COLO668 (cell line): Measurements from ENCODE around the gene RSRC1.
"Not testable (repeated sequence)": the region's sequence is repeated elsewhere in the genome, so short reads cannot be mapped to it uniquely, and the experiment has no call there.

Experiments
- DNase-seq: peaks from one replicate; lab custom pipeline; 2025; ENCODE audit not compliant: unreplicated experiment; lab: John Stamatoyannopoulos, UW

The RSRC1 gene

DNA sequence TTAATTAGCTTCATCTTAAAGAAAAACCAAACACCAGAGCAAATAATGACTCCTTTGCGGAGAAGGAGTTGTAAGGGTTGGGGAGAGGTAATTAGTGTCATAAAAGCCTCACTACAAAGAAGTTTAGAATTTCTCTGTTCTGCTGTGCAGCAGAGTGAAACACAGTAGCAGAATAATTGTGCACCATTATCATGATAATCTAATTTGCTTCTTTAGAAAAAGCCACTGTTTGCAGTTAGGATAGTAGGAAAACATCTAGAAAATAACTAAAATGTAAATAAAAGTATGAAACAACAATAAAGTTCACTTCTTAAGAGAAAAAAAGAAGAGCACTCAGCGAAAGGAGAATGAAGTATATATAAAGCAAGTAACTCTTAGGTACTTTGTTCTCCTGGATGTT is 9.2 kb upstream of the RSRC1 start:
- no peak for DNase-seq

DNA sequence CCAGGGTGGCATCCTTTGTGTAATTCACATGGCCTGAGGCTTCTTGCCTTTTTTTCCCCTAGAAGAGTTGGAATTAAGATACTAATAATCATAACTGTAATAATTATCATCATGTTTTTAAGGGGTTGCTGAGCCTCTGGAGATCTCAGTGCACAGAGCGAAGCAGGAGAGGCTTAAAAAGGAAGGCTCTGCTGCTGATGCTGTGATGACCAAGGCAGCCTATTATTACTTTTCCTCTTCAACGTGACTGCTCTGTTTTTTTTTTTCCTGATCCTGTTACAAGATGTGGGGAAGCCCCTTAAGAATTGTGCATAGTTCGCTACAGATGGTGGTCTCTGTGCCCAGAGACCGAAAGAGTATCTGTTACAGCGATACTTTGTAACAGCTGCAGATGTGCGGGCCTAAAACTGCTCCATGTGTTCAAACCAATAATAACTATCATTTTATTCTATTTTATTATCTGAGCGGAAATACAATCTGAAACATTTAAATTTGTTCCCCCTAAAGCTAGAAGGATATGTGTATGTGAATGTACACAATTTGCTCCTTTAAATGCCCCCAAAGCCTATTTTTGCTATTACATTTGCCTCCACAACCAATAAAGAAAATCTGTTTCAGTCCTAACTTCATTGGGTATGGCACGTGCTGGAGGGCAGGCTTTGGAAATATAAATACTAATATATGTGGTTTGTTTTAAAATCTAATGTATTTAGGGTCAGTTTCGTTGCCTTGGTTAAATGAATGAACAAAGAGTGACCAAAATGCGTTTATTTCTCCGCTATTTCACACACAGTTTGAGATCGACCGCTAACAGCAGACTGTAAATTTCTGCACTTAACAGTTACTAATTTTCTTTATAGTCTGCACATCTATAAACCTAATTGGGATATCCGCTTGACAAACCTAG is 8.3 kb upstream of the RSRC1 start:
- DNase-seq, result no peak

DNA sequence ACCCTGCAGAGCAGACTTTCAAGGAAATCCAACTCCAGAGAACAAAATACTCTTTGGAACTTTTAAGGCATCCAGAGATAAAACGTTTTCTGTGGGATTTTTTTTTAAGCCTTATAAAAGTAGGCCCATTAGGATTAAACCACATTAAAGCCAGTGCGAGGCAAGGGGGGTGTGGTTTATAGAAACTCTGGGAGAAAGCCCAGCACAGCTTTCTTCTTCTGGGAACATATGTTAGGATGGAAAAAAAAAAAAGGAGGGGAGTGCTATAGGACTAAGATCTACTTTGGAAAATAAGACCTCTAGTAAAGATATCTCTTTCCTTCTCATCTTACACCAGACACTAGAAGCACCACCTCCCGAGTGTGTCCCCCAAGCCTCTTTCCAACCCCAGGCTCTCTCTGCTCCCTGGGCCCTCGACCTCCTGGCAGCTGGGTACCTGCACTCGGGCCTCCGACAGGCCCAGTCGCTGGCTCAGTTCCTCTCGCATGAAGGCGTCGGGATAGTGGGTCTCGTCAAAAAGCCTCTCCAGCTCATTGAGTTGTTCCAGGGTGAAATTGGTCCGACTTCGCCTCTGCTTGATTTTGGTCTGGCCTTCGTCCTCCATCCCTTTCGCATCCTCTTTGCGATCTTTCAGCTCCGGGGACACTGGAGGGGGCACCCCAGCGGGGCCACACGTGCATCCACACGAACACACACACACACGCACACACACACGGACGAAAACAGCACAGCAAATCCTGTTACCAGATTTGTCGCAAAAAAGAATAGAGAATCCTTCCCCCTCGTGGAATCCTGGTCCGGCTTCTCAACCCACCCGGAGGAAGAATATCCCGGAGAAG is 7.4 kb upstream of the RSRC1 start:
- no peak for DNase-seq

DNA sequence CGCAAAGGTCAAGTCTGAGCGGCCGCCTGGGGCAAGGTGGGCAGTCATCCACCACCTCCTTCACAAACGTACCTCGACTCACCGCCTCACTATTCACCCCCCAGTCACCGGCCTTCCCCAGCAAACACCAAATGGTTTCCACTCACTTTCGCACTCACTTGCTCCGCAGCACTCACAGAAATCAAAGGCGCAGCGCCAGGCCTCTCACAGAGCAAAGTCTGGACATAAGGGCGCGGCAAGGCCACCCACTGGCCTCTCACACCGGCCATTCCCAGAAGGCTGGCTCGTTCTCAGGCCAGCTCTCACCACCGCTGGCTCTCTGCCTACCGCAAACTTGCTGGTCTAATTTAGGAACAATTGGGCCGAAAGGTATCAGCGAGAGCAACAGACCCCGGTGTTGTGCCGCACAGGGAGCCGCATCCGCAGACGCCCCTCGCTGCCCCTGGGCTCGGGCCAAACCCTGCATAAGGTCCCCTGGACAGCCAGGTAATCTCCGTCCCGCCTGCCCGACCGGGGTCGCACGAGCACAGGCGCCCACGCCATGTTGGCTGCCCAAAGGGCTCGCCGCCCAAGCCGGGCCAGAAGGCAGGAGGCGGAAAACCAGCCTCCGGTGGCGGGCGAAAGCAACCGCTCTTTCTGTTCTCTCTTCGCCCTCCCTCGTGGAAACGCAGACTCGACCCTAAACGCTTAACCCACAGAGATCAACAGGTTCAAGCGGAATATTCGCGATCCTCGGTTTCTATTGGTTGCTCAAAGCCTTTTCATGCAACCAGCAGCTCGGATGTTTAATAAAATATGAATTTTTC is 6.6 kb upstream of the RSRC1 start:
- no peak for DNase-seq

DNA sequence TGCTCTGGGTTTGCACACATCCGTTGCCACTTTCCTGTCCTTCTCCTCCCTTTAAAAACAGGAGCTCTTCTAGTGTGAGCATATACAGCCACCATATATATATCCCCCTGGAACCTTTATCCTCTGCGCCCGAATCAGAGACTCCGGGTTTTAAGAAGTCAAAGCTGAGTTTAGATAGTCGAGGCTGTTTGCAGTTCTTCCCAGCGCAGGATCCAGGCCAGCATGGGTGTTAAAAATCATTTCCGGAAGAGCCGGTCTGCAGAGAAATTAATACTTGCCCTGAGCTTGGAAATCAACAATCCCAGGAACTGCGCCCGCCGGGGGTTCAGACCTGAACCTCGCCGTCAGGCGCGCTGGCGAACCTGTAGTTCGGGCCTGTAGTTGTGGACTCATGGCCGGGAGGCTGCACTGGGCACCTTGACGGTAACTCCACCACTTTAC is 6.0 kb upstream of the RSRC1 start:
- DNase-seq, result no peak

DNA sequence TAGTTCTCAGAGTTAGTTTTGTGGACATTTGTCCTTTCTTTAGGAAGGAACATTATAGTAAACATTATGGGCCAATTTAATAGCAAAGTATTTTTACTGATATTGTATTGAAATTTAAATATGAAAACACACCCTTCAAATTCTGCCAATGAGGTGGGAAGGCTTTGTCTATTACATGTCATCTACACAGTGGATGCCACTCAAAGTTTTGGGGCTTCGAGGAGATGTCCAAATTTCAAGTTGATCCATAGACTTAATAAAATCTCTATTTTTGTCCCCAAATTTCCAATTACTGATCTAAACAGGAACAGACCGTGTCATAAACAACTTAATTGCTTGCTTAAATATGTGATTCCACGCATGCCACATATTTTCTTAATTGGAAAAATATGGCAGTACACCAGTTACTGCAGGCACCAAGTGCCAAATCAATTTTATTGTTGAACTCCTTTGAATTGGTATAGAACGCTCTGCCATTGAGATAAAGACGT is 5.4 kb upstream of the RSRC1 start:
- DNase-seq, result no peak

DNA sequence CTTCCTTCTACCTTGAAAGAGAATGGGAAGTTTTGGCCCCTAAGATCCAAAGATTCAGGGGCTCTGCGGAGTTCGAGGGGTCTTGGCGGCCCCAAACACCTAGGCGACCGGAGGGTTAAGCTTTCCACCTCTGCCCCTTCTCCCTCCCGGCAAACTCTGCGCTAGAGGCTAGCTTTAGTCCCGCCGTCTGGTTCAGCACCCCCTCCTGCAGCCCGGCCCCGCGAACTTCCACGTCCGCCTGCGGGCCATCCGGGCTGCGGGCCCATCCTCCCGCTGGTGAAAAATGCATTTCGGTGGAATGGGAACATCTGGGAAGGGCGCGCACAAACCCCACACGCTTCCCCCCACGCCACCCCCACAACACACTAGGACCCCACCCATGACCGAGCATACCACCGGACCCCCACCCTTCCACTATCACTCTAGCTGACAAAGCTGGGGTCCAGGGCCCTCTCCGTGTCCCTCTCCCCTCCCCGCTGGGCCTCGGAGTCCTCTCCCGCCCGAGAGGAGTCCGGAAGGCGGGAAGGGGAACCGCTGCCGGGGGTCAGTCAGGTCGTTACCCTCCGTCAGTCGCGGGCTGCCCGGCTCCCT is 4.7 kb upstream of the RSRC1 start:
- peak; percentile 49 for DNase-seq

DNA sequence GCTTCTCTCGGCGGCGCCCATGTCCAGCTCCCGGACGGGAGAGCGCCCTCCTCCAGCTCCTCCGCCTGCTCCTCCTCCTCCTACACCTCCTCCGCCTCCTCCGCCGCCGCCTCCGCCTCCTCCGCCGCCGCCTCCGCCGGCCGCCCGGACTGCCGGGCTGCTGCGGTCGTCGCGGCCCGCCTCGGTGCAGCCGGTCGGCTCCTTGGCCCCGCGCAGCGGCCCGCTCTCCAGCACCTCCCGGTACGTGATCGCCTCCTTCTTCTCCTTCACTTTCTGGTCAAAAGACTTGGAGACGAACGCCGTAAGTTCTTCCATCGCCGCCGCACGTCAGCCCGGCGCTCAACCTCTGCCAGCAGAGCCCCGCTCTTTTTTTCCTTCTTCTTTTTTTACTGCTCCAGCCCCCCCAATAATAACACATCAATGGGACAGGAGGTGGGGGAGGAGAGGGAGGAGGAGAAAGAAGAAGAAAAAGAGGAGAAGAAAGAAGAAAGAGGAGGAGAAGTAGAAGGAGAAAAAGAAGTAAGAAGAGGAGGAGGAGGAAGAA is 4.1 kb upstream of the RSRC1 start:
- DNase-seq, result peak; percentile 49

DNA sequence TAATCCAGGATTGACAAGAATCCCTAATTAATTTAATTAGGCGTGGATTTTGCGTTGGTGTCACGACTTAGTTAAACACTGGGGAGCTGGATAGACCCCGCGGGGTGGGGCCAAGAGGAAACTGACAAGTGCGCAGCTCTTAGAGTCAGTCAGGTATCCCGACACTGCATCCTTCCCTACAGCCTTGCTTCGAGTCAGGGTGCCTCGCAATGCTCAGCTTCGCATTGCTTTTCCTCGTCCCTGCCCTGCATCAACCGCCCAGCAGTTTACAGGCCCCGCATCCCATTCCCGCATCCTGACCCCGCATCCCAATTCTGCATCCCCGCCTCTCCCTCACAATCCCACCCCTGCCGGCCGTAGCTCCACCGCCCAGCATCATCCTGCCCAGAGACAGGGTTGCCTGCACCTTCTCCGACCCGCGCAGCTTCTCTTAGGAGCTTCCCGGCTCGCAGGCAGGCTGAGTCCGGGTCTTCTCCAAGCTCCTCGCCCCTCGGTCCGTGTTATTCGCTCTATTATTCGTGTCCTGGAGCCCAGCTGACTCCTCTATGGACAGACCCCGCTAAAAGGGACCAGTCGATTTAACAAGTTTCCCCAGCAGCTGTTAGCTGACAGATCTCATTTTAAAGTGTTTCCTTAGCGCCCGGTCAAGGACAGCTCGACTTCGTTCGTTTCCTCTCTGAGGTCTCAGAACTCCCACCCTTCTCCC is 3.0 kb upstream of the RSRC1 start:
- DNase-seq, result peak; percentile 48

DNA sequence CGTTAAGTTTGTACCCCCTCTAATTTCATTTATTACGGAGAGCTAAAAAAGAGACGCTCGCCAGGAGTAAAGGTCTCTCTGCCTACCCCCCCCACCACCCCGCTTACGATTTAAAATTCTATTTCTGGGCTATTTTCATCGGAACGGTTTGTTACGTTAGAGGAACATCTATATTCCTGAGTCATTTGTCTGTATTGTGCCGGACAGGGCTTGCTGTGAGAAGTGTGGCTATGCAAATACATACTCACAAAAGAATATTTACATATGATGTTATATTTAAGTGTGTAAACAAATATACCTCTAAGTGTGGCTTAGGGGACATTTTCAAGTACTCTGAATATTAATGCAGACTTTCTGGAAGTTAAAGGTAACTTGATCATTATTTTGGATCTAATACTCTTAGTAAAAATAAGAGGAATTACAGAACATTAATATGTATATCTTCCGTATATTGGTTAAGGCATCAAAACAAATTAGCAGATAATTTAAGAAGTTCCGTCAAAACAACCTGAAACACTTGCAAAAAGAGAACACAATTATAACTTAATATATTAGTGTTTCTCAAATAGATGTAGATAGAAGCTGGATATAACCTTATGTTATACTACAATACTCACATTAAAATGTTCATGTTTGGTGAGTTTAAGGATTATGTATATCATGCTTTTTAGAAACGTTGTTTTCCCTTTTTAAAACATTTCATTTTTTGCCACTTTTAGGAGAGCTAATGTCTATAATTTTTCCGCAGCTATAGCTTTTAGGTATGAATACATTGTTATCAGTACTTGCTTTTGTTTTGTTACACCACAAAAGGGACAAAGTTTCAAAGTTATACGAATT is 2.1 kb upstream of the RSRC1 start:
- peak; percentile 1 for DNase-seq

DNA sequence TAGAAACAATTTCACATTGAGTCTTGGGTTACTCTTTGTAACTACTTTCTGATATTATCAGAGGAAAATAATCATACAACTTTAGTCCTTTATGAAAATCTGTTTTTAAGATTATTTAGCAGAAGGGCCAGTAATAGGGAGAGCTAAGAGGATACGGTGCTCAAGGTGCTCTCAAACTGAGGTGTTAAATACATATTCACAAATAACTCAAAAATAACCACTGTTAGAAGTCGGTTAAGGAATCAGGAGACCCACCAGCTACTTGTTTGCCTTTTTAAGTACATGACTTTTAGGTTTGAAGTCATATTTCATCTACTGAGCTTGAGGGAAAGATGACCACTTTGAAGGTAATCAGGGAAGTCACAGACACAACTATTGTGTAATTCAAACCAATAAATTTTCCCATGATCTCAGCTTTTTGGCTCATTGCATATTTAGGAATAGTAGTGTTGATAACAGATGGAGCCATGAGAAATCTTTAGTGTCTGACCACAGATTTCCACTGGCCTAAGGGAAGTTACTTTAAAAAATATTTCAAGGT is 1.4 kb upstream of the RSRC1 start:
- DNase-seq, result no peak

DNA sequence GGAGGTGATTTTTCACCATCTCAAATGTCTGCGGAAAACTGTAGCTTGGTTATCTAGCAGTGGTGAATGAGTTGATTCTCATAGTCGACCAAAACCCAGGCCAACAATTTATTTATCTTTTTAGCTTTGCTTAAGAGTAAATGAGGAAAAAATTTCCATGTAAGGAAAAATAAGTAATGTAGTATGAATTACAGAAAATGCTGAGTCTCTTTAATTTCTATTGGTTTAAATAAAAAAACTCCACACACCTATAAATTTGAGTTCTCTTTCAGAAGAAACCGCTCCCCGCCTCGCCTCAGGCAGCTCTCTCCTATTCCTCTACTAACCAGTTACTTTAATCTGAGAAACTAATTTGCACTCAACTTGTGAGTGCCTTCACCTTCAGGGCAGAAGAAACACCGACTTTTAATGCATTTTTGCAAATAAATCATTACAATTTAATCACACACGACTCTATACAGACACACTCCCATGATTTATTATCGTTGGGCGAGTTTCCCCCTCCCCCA is 540 bp upstream of the RSRC1 start:
- DNase-seq, result no peak

DNA sequence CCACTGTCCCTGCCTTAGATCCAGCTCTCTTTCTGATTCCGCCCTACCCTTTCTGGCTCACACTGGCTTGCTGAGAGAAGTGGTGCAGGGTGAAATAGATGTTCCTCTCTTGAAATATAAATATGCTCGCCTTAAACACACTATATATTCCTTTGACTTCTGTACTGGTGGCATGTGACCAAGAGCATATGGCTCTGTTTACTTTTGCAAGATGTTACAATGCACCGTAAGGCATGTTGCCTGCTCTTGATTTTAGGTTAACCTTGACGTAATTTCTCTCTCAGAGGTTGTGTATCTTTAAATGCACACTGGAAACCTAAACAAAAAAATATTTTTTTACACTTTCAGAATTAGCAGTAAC is 749 bp downstream of the RSRC1 start:
- DNase-seq, result no peak

DNA sequence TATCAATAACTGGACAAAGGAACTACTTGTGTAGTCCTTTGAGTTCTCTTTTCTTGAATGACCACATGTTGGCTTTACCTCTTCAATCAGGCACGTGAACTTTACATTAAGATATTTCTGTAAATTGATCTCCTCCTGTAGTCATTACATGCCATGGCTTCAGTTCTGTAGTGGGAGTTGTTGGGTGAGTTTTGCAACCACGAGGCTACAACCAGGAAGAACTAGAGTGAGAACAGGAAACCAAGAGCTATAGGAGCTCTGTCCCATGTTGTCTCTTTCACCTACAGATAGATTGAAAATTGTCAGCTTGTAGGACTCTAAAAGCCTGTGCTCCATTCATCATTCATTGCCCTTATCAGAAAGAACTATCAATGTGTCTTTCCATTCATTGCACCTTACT is 2.0 kb downstream of the RSRC1 start:
- peak; percentile 4 for DNase-seq

DNA sequence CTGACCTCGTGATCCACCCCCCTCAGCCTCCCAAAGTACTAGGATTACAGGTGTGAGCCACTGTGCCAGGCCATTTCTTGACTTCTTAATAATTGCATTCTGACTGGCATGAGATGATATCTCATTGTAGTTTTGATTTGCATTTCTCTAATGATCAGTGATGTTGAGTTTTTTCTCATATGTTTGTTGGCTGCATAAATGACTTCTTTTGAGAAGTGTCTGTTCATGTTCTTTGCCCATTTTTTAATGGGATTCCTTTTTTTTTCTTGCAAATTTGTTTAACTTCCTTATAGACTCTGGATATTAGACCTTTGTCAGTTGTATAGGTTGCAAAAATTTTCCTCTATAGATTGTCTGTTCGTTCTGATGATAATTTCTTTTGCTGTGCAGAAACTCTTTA is 3.7 kb downstream of the RSRC1 start:
- DNase-seq, result not testable (repeated sequence)

DNA sequence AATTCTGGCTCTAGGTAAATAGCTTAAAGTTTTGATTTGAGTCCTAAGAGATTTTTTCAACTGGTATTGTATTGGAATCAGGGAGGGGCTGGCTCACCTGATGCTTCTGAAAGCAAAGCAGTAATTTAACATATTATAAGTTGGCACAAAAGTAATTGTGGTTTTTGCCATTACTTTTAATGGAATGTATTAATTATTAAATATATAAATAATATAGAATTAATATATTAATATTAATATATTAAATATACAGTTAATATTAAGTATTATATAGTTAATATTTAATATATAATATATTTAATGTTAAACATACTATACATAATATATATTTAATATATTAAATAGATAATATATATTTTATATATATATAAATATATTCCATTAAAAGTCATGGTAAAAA is 10.4 kb downstream of the RSRC1 start:
- no peak for DNase-seq

DNA sequence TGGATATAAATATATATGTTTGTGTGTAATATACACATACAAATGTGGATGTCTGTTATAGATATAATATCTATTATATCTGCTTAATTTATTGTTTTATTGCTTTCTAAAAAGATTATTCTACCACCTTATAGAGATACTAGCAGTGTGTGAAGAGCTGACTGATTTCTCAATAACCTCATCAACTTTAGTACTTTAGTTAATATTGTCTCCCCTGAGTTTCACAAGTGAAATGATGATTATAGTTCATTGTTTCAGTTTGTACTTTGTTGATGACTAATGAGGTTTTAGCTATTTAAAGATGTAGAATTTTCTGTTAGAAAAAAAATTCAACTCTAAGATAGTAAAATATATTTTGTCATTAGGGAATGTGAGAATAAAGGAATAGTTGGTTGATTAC is 11.4 kb downstream of the RSRC1 start:
- DNase-seq, result no peak

DNA sequence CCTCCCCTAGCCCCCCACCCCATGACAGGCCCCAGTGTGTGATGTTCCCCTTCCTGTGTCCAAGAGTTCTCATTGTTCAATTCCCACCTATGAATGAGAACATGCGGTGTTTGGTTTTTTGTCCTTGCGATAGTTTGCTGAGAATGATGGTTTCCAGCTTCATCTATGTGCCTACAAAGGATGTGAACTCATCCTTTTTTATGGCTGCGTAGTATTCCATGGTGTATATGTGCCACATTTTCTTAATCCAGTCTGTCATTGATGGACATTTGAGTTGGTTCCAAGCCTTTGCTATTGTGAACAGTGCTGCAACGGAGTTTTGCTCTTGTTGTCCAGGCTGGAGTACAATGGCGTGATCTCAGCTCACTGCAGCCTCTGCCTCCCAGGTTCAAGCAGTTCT is 12.8 kb downstream of the RSRC1 start:
- DNase-seq, result not testable (repeated sequence)
